ENCODE measurements around the gene LPIN1. TPM values are rescaled to one million over a fixed set of nuclear protein-coding genes. Genes with fewer than 3 reads are reported as not detected.

The LPIN1 gene
- total RNA-seq, 1 experiment from 2014 or later: 38.5 TPM

- no peak for TF ChIP-seq EZH2 (IDR thresholded peaks at IDR 0.05; ENCODE audit: borderline replicate concordance, low read depth, low read length, poor library complexity, severe bottlenecking)
- TF ChIP-seq CTCF (conservative IDR thresholded peaks at IDR 0.05; ENCODE audit: low read depth, low read length): no peak
- no peaks in the 10 kb centered on the region for H3K9me3 ChIP-seq (ENCODE audit: low read depth, low read length, poor library complexity, severe bottlenecking)
- no peaks in the 10 kb centered on the region for H3K27me3 ChIP-seq (replicated peaks; ENCODE audit: insufficient read depth, low read depth, low read length, poor library complexity)
- H3K4me3 ChIP-seq (ENCODE audit: low read depth, low read length, poor library complexity, severe bottlenecking): no peak overlapping the region
- peaks cover 51% of the 10 kb centered on the region for H3K36me3 ChIP-seq (ENCODE audit: insufficient read depth, low read length, poor library complexity, severe bottlenecking)
- H3K4me1 ChIP-seq (ENCODE audit: insufficient read depth, low read length, poor library complexity, severe bottlenecking): peaks cover 17% of the 10 kb centered on the region
- intact Hi-C loops (cut with micrococcal nuclease; ENCODE audit: unreplicated experiment): loop anchor here (5.0 kb wide), 1 partner anchor 300 kb away; no protein-coding TSS in a partner anchor
- ChIA-PET CTCF (no interaction called here), POLR2A (ENCODE audit: low non-redundant PET) (no interaction called here)
- no TSS peak for BruUV-seq (replicated peaks)
- no peak overlapping the region for H3K27ac ChIP-seq (ENCODE audit: low read depth, low read length, poor library complexity, severe bottlenecking)
- DNase-seq (ENCODE audit: low spot score): no peak
These were observed 30.8 kb downstream of the LPIN1 start for GRCh38 chr2:11777066-11777782.

GRCh38 chr2:11777886-11778415 lies 31.5 kb downstream of the LPIN1 start:
- CTCF ChIA-PET: interaction anchor here (0.6 kb wide), 1 partner anchor 36 kb away, joined by 3 read pairs; no protein-coding TSS in a partner anchor
- no TSS peak for BruUV-seq (replicated peaks)

GRCh38 chr2:11778416-11778815 lies 32.0 kb downstream of the LPIN1 start:
- ChIA-PET POLR2A (ENCODE audit: low non-redundant PET) (no interaction called here), CTCF (interaction anchor here (0.6 kb wide), 1 partner anchor 36 kb away, joined by 3 read pairs; no protein-coding TSS in a partner anchor)
- TF ChIP-seq EZH2 (IDR thresholded peaks at IDR 0.05; ENCODE audit: borderline replicate concordance, low read depth, low read length, poor library complexity, severe bottlenecking): no peak
- TF ChIP-seq CTCF (conservative IDR thresholded peaks at IDR 0.05; ENCODE audit: low read depth, low read length): no peak
- H3K4me1 ChIP-seq (ENCODE audit: insufficient read depth, low read length, poor library complexity, severe bottlenecking): peaks cover 17% of the 10 kb centered on the region
- no peaks in the 10 kb centered on the region for H3K9me3 ChIP-seq (ENCODE audit: low read depth, low read length, poor library complexity, severe bottlenecking)
- H3K36me3 ChIP-seq (ENCODE audit: insufficient read depth, low read length, poor library complexity, severe bottlenecking): peaks cover 49% of the 10 kb centered on the region
- no peak overlapping the region for H3K4me3 ChIP-seq (ENCODE audit: low read depth, low read length, poor library complexity, severe bottlenecking)
- intact Hi-C loops (cut with micrococcal nuclease; ENCODE audit: unreplicated experiment): loop anchor here (2.0 to 5.0 kb wide), 2 partner anchors 90 to 301 kb away; no protein-coding TSS in a partner anchor
- BruUV-seq (replicated peaks): no TSS peak
- H3K27me3 ChIP-seq (replicated peaks; ENCODE audit: insufficient read depth, low read depth, low read length, poor library complexity): no peaks in the 10 kb centered on the region
- no peak for DNase-seq (ENCODE audit: low spot score)
- H3K27ac ChIP-seq (ENCODE audit: low read depth, low read length, poor library complexity, severe bottlenecking): no peak overlapping the region

More at GRCh38 chr2:11777886-11778415, 31.5 kb downstream of the LPIN1 start:
- POLR2A ChIA-PET (ENCODE audit: low non-redundant PET): no interaction called here
- Histone ChIP-seq H3K27me3 (replicated peaks; ENCODE audit: insufficient read depth, low read depth, low read length, poor library complexity) (no peaks in the 10 kb centered on the region), H3K36me3 (ENCODE audit: insufficient read depth, low read length, poor library complexity, severe bottlenecking) (peaks cover 52% of the 10 kb centered on the region), H3K27ac (ENCODE audit: low read depth, low read length, poor library complexity, severe bottlenecking) (no peak overlapping the region), H3K4me3 (ENCODE audit: low read depth, low read length, poor library complexity, severe bottlenecking) (no peak overlapping the region), H3K4me1 (ENCODE audit: insufficient read depth, low read length, poor library complexity, severe bottlenecking) (peaks cover 17% of the 10 kb centered on the region), H3K9me3 (ENCODE audit: low read depth, low read length, poor library complexity, severe bottlenecking) (no peaks in the 10 kb centered on the region)
- TF ChIP-seq CTCF (conservative IDR thresholded peaks at IDR 0.05; ENCODE audit: low read depth, low read length) (no peak), EZH2 (IDR thresholded peaks at IDR 0.05; ENCODE audit: borderline replicate concordance, low read depth, low read length, poor library complexity, severe bottlenecking) (no peak)
- intact Hi-C loops (cut with micrococcal nuclease; ENCODE audit: unreplicated experiment): loop anchor here (2.0 to 5.0 kb wide), 2 partner anchors 89 to 301 kb away; no protein-coding TSS in a partner anchor
- no peak for DNase-seq (ENCODE audit: low spot score)
